MM.1S (cell line): ENCODE results near the gene NTN4.
"Not testable (repeated sequence)": the region's sequence is repeated elsewhere in the genome, so short reads cannot be mapped to it uniquely, and the experiment has no call there.

ENCODE experiments used
- DNase-seq: peaks from one replicate; pipeline ENCODE4 v3.0.0-alpha.2; 2015
- H2AFZ ChIP-seq: fragments of 300-600 bp; sonication (generic); 2 replicates; pipeline ENCODE4 v1.6.0; 2016; ENCODE audit warnings: antibody characterized with exemption, low read length
- H3F3A ChIP-seq: fragments of 300-600 bp; sonication (generic); 2 replicates; pipeline ENCODE4 v1.6.1; 2016; ENCODE audit warnings: mild to moderate bottlenecking, antibody characterized with exemption, low read length, moderate library complexity, mixed read lengths; ENCODE audit not compliant: insufficient read depth
- H3K27ac ChIP-seq: fragments of 300-600 bp; sonication (generic); 2 replicates; pipeline ENCODE4 v1.5.1; 2016; ENCODE audit warnings: mild to moderate bottlenecking, low read length
- H3K27me3 ChIP-seq: fragments of 300-600 bp; sonication (generic); replicated peaks from 2 replicates; pipeline ENCODE4 v1.6.0; 2016; ENCODE audit warnings: low read length; ENCODE audit not compliant: insufficient read depth
- H3K36me3 ChIP-seq: fragments of 300-600 bp; sonication (generic); replicated peaks from 2 replicates; pipeline ENCODE4 v1.6.1; 2016; ENCODE audit warnings: mild to moderate bottlenecking, low read length, mixed read lengths; ENCODE audit not compliant: insufficient read depth
- H3K4me1 ChIP-seq: fragments of 300-600 bp; sonication (generic); 2 replicates; pipeline ENCODE4 v1.6.1; 2016; ENCODE audit warnings: low read length, mixed read lengths
- H3K4me2 ChIP-seq: fragments of 300-600 bp; sonication (generic); 2 replicates; pipeline ENCODE4 v1.6.0; 2016; ENCODE audit warnings: low read depth, low read length
- H3K4me3 ChIP-seq: fragments of 300-600 bp; sonication (generic); 2 replicates; pipeline ENCODE4 v1.5.1; 2016; ENCODE audit warnings: low read length, mixed read lengths
- H3K79me2 ChIP-seq: fragments of 300-600 bp; sonication (generic); 2 replicates; pipeline ENCODE4 v1.6.1; 2016; ENCODE audit warnings: mixed run types, low read length, mixed read lengths
- H3K9ac ChIP-seq: fragments of 300-600 bp; sonication (generic); 2 replicates; pipeline ENCODE4 v1.6.1; 2016; ENCODE audit warnings: low read length, mixed read lengths
- H3K9me2 ChIP-seq: fragments of 300-600 bp; sonication (generic); replicated peaks from 2 replicates; pipeline ENCODE4 v1.6.1; 2016; ENCODE audit warnings: mild to moderate bottlenecking, low read length, mixed read lengths; ENCODE audit not compliant: insufficient read depth
- H3K9me3 ChIP-seq: fragments of 300-600 bp; sonication (generic); replicated peaks from 2 replicates; pipeline ENCODE4 v1.6.1; 2016; ENCODE audit warnings: mild to moderate bottlenecking, low read length, mixed read lengths; ENCODE audit not compliant: insufficient read depth
- H4K20me1 ChIP-seq: fragments of 300-600 bp; sonication (generic); 2 replicates; pipeline ENCODE4 v1.6.1; 2016; ENCODE audit warnings: mild to moderate bottlenecking, low read length, moderate library complexity, mixed read lengths; ENCODE audit not compliant: insufficient read depth
- EZH2 ChIP-seq: fragments of 300-600 bp; sonication (generic); optimal IDR thresholded peaks from 2 replicates; pipeline ENCODE3; 2017; ENCODE audit warnings: low read depth, mild to moderate bottlenecking, antibody characterized with exemption, low read length, mixed read lengths
- EZH2phosphoT487 ChIP-seq: fragments of 300-600 bp; sonication (generic); IDR thresholded peaks from 2 replicates; pipeline ENCODE4 v1.6.1; 2018; ENCODE audit warnings: antibody characterized with exemption, low read length
- TF ChIP-seq, protein P1 (sequence below): fragments of 300-600 bp; sonication (generic); IDR thresholded peaks from 2 replicates; pipeline ENCODE4 v1.5.1; 2016; ENCODE audit warnings: antibody characterized with exemption, low read length, mixed read lengths

The NTN4 gene

GRCh38 chr12:95755261-95755865, 35.2 kb downstream of the NTN4 start:
- Histone ChIP-seq H4K20me1 (no peaks in the 10 kb centered on the region), H3K27ac (no peak overlapping the region), H3K4me3 (no peak overlapping the region), H3F3A (no peaks in the 10 kb centered on the region), H3K9ac (no peak overlapping the region), H3K9me3 (no peaks in the 10 kb centered on the region), H3K9me2 (no peaks in the 10 kb centered on the region), H3K79me2 (no peaks in the 10 kb centered on the region), H3K4me2 (no peak overlapping the region), H3K27me3 (no peaks in the 10 kb centered on the region), H3K4me1 (no peaks in the 10 kb centered on the region), H2AFZ (no peak overlapping the region), H3K36me3 (no peaks in the 10 kb centered on the region)
- no peak for DNase-seq
- TF ChIP-seq EZH2 (no peak), EZH2phosphoT487 (no peak)
- TF ChIP-seq, protein P1, sequence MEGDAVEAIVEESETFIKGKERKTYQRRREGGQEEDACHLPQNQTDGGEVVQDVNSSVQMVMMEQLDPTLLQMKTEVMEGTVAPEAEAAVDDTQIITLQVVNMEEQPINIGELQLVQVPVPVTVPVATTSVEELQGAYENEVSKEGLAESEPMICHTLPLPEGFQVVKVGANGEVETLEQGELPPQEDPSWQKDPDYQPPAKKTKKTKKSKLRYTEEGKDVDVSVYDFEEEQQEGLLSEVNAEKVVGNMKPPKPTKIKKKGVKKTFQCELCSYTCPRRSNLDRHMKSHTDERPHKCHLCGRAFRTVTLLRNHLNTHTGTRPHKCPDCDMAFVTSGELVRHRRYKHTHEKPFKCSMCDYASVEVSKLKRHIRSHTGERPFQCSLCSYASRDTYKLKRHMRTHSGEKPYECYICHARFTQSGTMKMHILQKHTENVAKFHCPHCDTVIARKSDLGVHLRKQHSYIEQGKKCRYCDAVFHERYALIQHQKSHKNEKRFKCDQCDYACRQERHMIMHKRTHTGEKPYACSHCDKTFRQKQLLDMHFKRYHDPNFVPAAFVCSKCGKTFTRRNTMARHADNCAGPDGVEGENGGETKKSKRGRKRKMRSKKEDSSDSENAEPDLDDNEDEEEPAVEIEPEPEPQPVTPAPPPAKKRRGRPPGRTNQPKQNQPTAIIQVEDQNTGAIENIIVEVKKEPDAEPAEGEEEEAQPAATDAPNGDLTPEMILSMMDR = no peak

DNA sequence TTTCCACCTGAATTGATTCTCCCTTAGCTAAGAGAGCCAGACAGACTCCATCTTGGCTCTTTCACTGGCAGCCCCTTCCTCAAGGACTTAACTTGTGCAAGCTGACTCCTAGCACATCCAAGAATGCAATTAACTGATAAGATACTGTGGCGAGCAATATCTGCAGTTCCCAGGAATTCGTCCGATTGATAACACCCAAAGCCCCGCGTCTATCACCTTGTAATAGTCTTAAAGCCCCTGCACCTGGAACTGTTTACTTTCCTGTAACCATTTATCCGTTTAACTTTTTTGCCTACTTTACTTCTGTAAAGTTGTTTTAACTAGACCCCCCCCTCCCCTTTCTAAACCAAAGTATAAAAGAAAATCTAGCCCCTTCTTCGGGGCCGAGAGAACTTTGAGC, 44.5 kb downstream of the NTN4 start:
- DNase-seq, H3K9me2 ChIP-seq, H3F3A ChIP-seq, H3K4me1 ChIP-seq, H3K4me2 ChIP-seq, H3K36me3 ChIP-seq, H2AFZ ChIP-seq, H3K79me2 ChIP-seq, H3K4me3 ChIP-seq, H3K27me3 ChIP-seq, H4K20me1 ChIP-seq, H3K27ac ChIP-seq, H3K9ac ChIP-seq, H3K9me3 ChIP-seq: not testable (repeated sequence)

- Histone ChIP-seq H3K9me2 (no peaks in the 10 kb centered on the region), H3K36me3 (no peaks in the 10 kb centered on the region), H3K79me2 (no peaks in the 10 kb centered on the region), H3F3A (no peaks in the 10 kb centered on the region; the same call in 1 of the 2 replicates), H3K27ac (no peak overlapping the region), H3K4me3 (no peak overlapping the region), H4K20me1 (no peaks in the 10 kb centered on the region), H2AFZ (no peak overlapping the region), H3K9ac (no peak overlapping the region), H3K4me2 (no peak overlapping the region), H3K9me3 (no peaks in the 10 kb centered on the region), H3K27me3 (peaks cover 4% of the 10 kb centered on the region; the same call in 1 of the 2 replicates), H3K4me1 (peaks cover 6% of the 10 kb centered on the region)
- DNase-seq = no peak
- TF ChIP-seq EZH2 = no peak
- no peak for TF ChIP-seq EZH2phosphoT487
- TF ChIP-seq, protein P1 = no peak
These were observed 48.0 kb downstream of the NTN4 start for GRCh38 chr12:95742586-95742985.

DNA sequence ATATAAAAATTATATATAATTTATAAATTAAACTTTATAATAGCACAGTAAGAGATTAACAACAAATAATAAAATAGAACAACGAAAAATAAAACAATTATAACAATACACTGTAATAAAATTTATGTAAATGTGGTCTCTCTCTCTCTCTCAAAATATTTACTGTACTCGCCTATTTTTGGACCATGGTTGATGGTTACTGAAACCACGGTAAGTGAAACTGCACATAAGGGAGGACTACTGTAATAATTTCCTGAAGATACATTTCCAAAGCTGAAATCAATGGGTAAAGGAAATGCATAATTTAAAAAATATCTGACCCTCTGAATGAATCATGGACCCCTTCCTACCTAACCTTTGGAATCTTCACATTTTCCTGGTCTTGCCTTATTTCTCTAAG, 48.9 kb downstream of the NTN4 start:
- DNase-seq = peak; percentile 50
- no peak overlapping the region for H3K27ac ChIP-seq
- no peaks in the 10 kb centered on the region for H3K9me3 ChIP-seq
- no peaks in the 10 kb centered on the region for H3K79me2 ChIP-seq
- no peaks in the 10 kb centered on the region for H4K20me1 ChIP-seq
- H3K4me1 ChIP-seq = peaks cover 6% of the 10 kb centered on the region
- H3K9ac ChIP-seq = no peak overlapping the region
- no peaks in the 10 kb centered on the region; the same call in 1 of the 2 replicates for H3F3A ChIP-seq
- H2AFZ ChIP-seq = no peak overlapping the region
- no peak for TF ChIP-seq EZH2phosphoT487
- TF ChIP-seq, protein P1 = no peak
- TF ChIP-seq EZH2 = no peak
- H3K4me3 ChIP-seq = no peak overlapping the region
- peaks cover 4% of the 10 kb centered on the region; the same call in 1 of the 2 replicates for H3K27me3 ChIP-seq
- no peaks in the 10 kb centered on the region for H3K36me3 ChIP-seq
- H3K4me2 ChIP-seq = peak overlapping the region; percentile 51; the same call in 1 of the 2 replicates
- no peaks in the 10 kb centered on the region for H3K9me2 ChIP-seq
